D341Med (cell line): ENCODE results near the gene OR51G1.
"Not testable (repeated sequence)": the region's sequence is repeated elsewhere in the genome, so short reads cannot be mapped to it uniquely, and the experiment has no call there.

Source experiments
- DNase-seq: peaks from one replicate; pipeline ENCODE4 v3.0.0; 2012; ENCODE audit warnings: low spot score

The OR51G1 gene

GRCh38 chr11:4924239-4924638 is at the start of gene OR51G1:
OR51G1 (minus strand) TSS chr11:4924339; CDS start chr11:4924339, 0 bp downstream.
- no peak for DNase-seq

- DNase-seq, result no peak
These were observed 38.7 kb upstream of the OR51G1 start for GRCh38 chr11:4962816-4963215.

GRCh38 chr11:4960877-4961276 is 36.7 kb upstream of the OR51G1 start:
- no peak for DNase-seq

- no peak for DNase-seq
These were observed 33.3 kb upstream of the OR51G1 start for GRCh38 chr11:4957396-4957795.

- DNase-seq, result not testable (repeated sequence)
These were observed 31.5 kb upstream of the OR51G1 start, which contains the start of gene OR51A2 for GRCh38 chr11:4955613-4956012. OR51A2 (minus strand) TSS chr11:4955713; CDS start chr11:4955713, 0 bp downstream.

GRCh38 chr11:4947505-4947904 is 23.4 kb upstream of the OR51G1 start, which contains the start of gene OR51A4:
OR51A4 (minus strand) TSS chr11:4947605; CDS start chr11:4947100, 505 bp downstream.
- no peak for DNase-seq

GRCh38 chr11:4936745-4937144 is 12.6 kb upstream of the OR51G1 start:
- no peak for DNase-seq

- no peak for DNase-seq
These were observed 8.6 kb upstream of the OR51G1 start for GRCh38 chr11:4932751-4933150.

GRCh38 chr11:4926608-4927007 is 2.5 kb upstream of the OR51G1 start:
- no peak for DNase-seq

- DNase-seq, result no peak
These were observed 1.8 kb downstream of the OR51G1 start for GRCh38 chr11:4922304-4922703.

- DNase-seq, result no peak
These were observed 2.3 kb downstream of the OR51G1 start for GRCh38 chr11:4921796-4922195.

- no peak for DNase-seq
These were observed 4.9 kb downstream of the OR51G1 start, which contains the start of gene OR51G2 for GRCh38 chr11:4919250-4919649. OR51G2 (minus strand) TSS chr11:4919350; CDS start chr11:4915663, 3,687 bp downstream.

- no peak for DNase-seq
These were observed 7.6 kb downstream of the OR51G1 start for GRCh38 chr11:4916581-4916980.

- DNase-seq, result no peak
These were observed 20.7 kb downstream of the OR51G1 start, which contains the start of gene OR51A7 for GRCh38 chr11:4903484-4903883. OR51A7 (plus strand) TSS chr11:4903783; CDS start chr11:4907370, 3,587 bp downstream.

- DNase-seq, result no peak
These were observed 32.0 kb downstream of the OR51G1 start for GRCh38 chr11:4891996-4892640.

- DNase-seq, result no peak
These were observed 33.9 kb downstream of the OR51G1 start for GRCh38 chr11:4890279-4890678.

- DNase-seq, result no peak
These were observed 36.5 kb downstream of the OR51G1 start for GRCh38 chr11:4887591-4887990.

GRCh38 chr11:4886186-4886585 is 38.0 kb downstream of the OR51G1 start:
- DNase-seq, result no peak

- no peak for DNase-seq
These were observed 39.8 kb downstream of the OR51G1 start for GRCh38 chr11:4884361-4884760.

GRCh38 chr11:4882543-4882942 is 41.6 kb downstream of the OR51G1 start:
- no peak for DNase-seq

- no peak for DNase-seq
These were observed 42.2 kb downstream of the OR51G1 start, which contains the start of gene OR51T1 for GRCh38 chr11:4881860-4882500. OR51T1 (plus strand) TSS chr11:4881900; CDS start chr11:4881900, 0 bp downstream.

- no peak for DNase-seq
These were observed 43.0 kb downstream of the OR51G1 start for GRCh38 chr11:4881188-4881587.
